ENCODE results near the gene COL24A1.

GRCh38 chr1:86155807-86156565 lies 586 bp downstream of the COL24A1 start:
- no peak for TF ChIP-seq CTCF (IDR thresholded peaks at IDR 0.05; ENCODE audit: borderline replicate concordance, extremely low read depth, low read length, poor library complexity, severe bottlenecking)
- TF ChIP-seq EZH2 (IDR thresholded peaks at IDR 0.05; ENCODE audit: borderline replicate concordance, low read depth, low read length, severe bottlenecking): no peak
